Measurements from ENCODE around the gene MPPED1.

Gene MPPED1

DNA sequence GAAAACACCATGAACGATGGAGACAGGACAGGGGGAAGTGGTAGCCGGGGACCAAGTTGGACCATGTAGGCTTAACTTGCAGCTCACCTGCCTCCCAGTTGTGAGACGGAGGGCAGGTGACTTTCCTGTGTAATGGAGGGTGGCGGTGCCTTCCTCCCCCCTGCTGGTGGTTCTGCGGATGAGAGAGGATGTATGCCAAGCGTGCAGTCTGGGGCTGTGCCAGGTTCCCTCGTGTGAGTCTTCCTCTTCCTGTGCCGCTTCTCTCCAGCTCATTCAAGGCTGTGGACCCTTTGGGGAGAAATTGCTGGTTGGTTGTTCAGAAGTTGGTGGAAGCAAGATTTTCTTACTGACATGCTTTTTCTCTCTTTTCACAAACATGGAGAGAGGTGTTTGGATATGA lies 35.1 kb downstream of the MPPED1 start:
- Histone ChIP-seq H2BK15ac (ENCODE audit: low read depth, poor library complexity, severe bottlenecking) (no peak overlapping the region), H3K27me3 (ENCODE audit: control insufficient read depth in 1 of 2, insufficient read depth in 1 of 2, low read length in 2 of 2) (peaks cover 4 to 11% of the 10 kb centered on the region in 2 experiments), H3K14ac (ENCODE audit: low read length in 2 of 2) (no peak overlapping the region), H4K91ac (ENCODE audit: low read length) (no peak overlapping the region), H3K4me1 (ENCODE audit: control insufficient read depth, insufficient read depth, low read depth, low read length) (no peaks in the 10 kb centered on the region), H3K36me3 (ENCODE audit: control insufficient read depth in 1 of 2, insufficient read depth in 2 of 2, low read depth in 1 of 2, low read length in 2 of 2) (no peaks in the 10 kb centered on the region), H2AK5ac (ENCODE audit: low read length, severe bottlenecking) (no peak overlapping the region), H3K79me1 (replicated peaks; ENCODE audit: low read length, poor library complexity, severe bottlenecking) (no peaks in the 10 kb centered on the region), H3K23ac (ENCODE audit: low read length in 2 of 2) (no peak overlapping the region), H2AFZ (ENCODE audit: low read depth, low read length) (no peak overlapping the region), H2BK120ac (ENCODE audit: low read depth, low read length) (no peak overlapping the region), H3K9me3 (ENCODE audit: control insufficient read depth, low read length) (no peaks in the 10 kb centered on the region), H4K8ac (ENCODE audit: low read length) (no peak overlapping the region), H3K9ac (ENCODE audit: low read length) (no peak overlapping the region), H2BK5ac (ENCODE audit: low read depth, low read length, poor library complexity, severe bottlenecking) (no peak overlapping the region), H3K27ac (ENCODE audit: low read length, poor library complexity, severe bottlenecking) (no peak overlapping the region), H3K4me2 (ENCODE audit: low read length, poor library complexity, severe bottlenecking) (no peak overlapping the region), H3K4me3 (ENCODE audit: insufficient read depth in 1 of 2, low read depth in 1 of 2, low read length in 2 of 2) (no peak overlapping the region), H2BK12ac (ENCODE audit: low read length in 2 of 2) (no peak overlapping the region), H3K18ac (ENCODE audit: low read depth in 1 of 2, low read length in 2 of 2) (no peak overlapping the region), H3K4ac (ENCODE audit: low read depth in 1 of 2, low read length in 2 of 2) (no peak overlapping the region)
- 96% methylated on average over 8 of the region's 8 CpGs for WGBS
- no peak for DNase-seq

DNA sequence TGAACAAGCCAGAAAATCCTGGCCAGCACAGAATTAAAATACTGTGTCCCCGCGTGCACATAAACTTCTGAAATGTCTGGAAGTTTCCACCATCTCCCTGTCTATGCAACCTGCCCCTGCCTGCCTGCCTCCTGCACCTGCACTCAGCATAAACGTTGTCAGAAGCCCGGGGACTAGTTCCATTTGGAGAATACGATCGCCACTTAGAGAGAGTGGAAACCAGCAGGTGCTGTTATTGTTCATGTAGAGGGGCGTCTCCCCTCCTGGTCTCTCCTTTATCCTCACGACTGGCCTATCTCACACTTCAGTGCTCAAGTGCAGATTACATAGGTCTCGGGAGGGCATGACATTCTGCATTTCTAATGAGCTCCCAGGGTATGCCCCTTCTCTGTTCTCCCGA lies 35.6 kb downstream of the MPPED1 start:
- Histone ChIP-seq H2BK120ac (ENCODE audit: low read depth, low read length) (no peak overlapping the region), H4K91ac (ENCODE audit: low read length) (no peak overlapping the region), H3K23ac (ENCODE audit: low read length in 2 of 2) (no peak overlapping the region), H2AK5ac (ENCODE audit: low read length, severe bottlenecking) (no peak overlapping the region), H2AFZ (ENCODE audit: low read depth, low read length) (no peak overlapping the region), H3K27ac (ENCODE audit: low read length, poor library complexity, severe bottlenecking) (no peak overlapping the region), H3K4me1 (ENCODE audit: control insufficient read depth, insufficient read depth, low read depth, low read length) (no peaks in the 10 kb centered on the region), H2BK12ac (ENCODE audit: low read length in 2 of 2) (no peak overlapping the region), H3K4me3 (ENCODE audit: insufficient read depth in 1 of 2, low read depth in 1 of 2, low read length in 2 of 2) (no peak overlapping the region), H3K79me1 (replicated peaks; ENCODE audit: low read length, poor library complexity, severe bottlenecking) (no peaks in the 10 kb centered on the region), H3K14ac (ENCODE audit: low read length in 2 of 2) (no peak overlapping the region), H3K36me3 (ENCODE audit: control insufficient read depth in 1 of 2, insufficient read depth in 2 of 2, low read depth in 1 of 2, low read length in 2 of 2) (no peaks in the 10 kb centered on the region), H3K18ac (ENCODE audit: low read depth in 1 of 2, low read length in 2 of 2) (no peak overlapping the region), H2BK5ac (ENCODE audit: low read depth, low read length, poor library complexity, severe bottlenecking) (no peak overlapping the region), H3K4me2 (ENCODE audit: low read length, poor library complexity, severe bottlenecking) (no peak overlapping the region), H3K4ac (ENCODE audit: low read depth in 1 of 2, low read length in 2 of 2) (no peak overlapping the region), H4K8ac (ENCODE audit: low read length) (no peak overlapping the region), H2BK15ac (ENCODE audit: low read depth, poor library complexity, severe bottlenecking) (no peak overlapping the region), H3K9ac (ENCODE audit: low read length) (no peak overlapping the region), H3K27me3 (ENCODE audit: control insufficient read depth in 1 of 2, insufficient read depth in 1 of 2, low read length in 2 of 2) (peaks cover 3 to 8% of the 10 kb centered on the region in 2 experiments), H3K9me3 (ENCODE audit: control insufficient read depth, low read length) (no peaks in the 10 kb centered on the region)
- DNase-seq = no peak
- WGBS = 63% methylated on average over 6 of the region's 10 CpGs

DNA sequence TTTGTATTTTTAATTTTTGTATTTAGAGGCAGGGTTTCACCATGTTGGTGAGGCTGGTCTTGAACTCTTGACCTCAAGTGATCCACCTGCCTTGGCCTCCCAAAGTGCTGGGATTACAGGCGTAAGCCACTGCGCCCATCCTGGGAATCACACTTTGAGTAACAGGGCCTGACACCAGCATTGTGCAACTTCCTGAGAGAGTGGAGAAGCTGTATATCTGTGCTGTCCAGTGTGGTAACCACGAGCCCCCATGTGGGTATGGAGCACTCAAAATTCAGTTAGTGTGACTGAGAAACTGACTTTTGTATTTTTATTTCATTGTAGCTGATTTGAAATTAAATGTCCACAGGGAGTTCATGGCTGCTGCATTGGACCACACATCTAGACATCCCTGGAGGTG lies 36.2 kb downstream of the MPPED1 start:
- Histone ChIP-seq H3K18ac (ENCODE audit: low read depth in 1 of 2, low read length in 2 of 2) (no peak overlapping the region), H3K23ac (ENCODE audit: low read length in 2 of 2) (no peak overlapping the region), H3K4ac (ENCODE audit: low read depth in 1 of 2, low read length in 2 of 2) (no peak overlapping the region), H2BK12ac (ENCODE audit: low read length in 2 of 2) (no peak overlapping the region), H2AFZ (ENCODE audit: low read depth, low read length) (no peak overlapping the region), H3K4me2 (ENCODE audit: low read length, poor library complexity, severe bottlenecking) (no peak overlapping the region), H3K14ac (ENCODE audit: low read length in 2 of 2) (no peak overlapping the region), H3K4me1 (ENCODE audit: control insufficient read depth, insufficient read depth, low read depth, low read length) (no peaks in the 10 kb centered on the region), H3K4me3 (ENCODE audit: insufficient read depth in 1 of 2, low read depth in 1 of 2, low read length in 2 of 2) (no peak overlapping the region), H2AK5ac (ENCODE audit: low read length, severe bottlenecking) (no peak overlapping the region), H3K27me3 (ENCODE audit: control insufficient read depth in 1 of 2, insufficient read depth in 1 of 2, low read length in 2 of 2) (peaks cover 2 to 3% of the 10 kb centered on the region in 2 experiments), H3K79me1 (replicated peaks; ENCODE audit: low read length, poor library complexity, severe bottlenecking) (no peaks in the 10 kb centered on the region), H2BK5ac (ENCODE audit: low read depth, low read length, poor library complexity, severe bottlenecking) (no peak overlapping the region), H2BK120ac (ENCODE audit: low read depth, low read length) (no peak overlapping the region), H3K36me3 (ENCODE audit: control insufficient read depth in 1 of 2, insufficient read depth in 2 of 2, low read depth in 1 of 2, low read length in 2 of 2) (no peaks in the 10 kb centered on the region), H3K27ac (ENCODE audit: low read length, poor library complexity, severe bottlenecking) (no peak overlapping the region), H4K8ac (ENCODE audit: low read length) (no peak overlapping the region), H3K9ac (ENCODE audit: low read length) (no peak overlapping the region), H2BK15ac (ENCODE audit: low read depth, poor library complexity, severe bottlenecking) (no peak overlapping the region), H3K9me3 (ENCODE audit: control insufficient read depth, low read length) (no peaks in the 10 kb centered on the region), H4K91ac (ENCODE audit: low read length) (no peak overlapping the region)
- WGBS = 74% methylated on average over 3 of the region's 3 CpGs
- DNase-seq = no peak

DNA sequence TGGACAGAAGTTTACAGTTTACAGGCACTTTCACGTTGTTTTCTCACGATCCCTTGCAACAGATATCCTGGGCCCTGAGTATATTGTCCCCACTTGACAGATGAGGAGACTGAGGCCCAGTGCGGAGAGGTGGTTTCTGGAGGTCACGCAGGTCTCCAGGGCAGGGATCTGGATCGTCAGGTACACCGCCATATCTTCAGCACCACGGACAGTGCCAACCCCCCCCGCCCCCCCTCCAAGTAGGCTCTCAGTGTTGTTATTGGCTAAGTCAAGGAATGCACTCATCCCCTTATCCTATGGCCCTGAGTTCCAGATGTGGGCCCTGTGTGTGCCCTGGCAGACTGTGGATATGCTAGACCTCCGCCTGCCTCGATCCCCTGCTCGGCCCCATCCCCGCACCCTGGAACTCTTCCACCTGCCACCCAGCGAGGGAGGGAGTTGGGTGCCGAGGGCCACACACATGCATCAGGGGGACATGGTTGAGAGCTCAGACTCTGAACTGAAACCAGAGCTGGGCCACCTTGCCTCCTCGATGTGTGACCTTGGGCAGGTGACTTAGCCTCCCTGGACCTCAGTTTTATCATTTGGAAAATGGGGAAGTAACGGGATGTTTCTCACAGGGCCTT lies 37.5 kb downstream of the MPPED1 start:
- H3K27me3 ChIP-seq (ENCODE audit: control insufficient read depth in 1 of 2, insufficient read depth in 1 of 2, low read length in 2 of 2) = no peaks in the 10 kb centered on the region
- H3K14ac ChIP-seq (ENCODE audit: low read length in 2 of 2) = no peak overlapping the region
- H3K4me3 ChIP-seq (ENCODE audit: insufficient read depth in 1 of 2, low read depth in 1 of 2, low read length in 2 of 2) = no peak overlapping the region
- H3K9ac ChIP-seq (ENCODE audit: low read length) = no peak overlapping the region
- H2AFZ ChIP-seq (ENCODE audit: low read depth, low read length) = no peak overlapping the region
- H2BK120ac ChIP-seq (ENCODE audit: low read depth, low read length) = no peak overlapping the region
- H3K4me2 ChIP-seq (ENCODE audit: low read length, poor library complexity, severe bottlenecking) = no peak overlapping the region
- H3K79me1 ChIP-seq (replicated peaks; ENCODE audit: low read length, poor library complexity, severe bottlenecking) = no peaks in the 10 kb centered on the region
- H2BK5ac ChIP-seq (ENCODE audit: low read depth, low read length, poor library complexity, severe bottlenecking) = no peak overlapping the region
- no peak overlapping the region for H3K4ac ChIP-seq (ENCODE audit: low read depth in 1 of 2, low read length in 2 of 2)
- no peak overlapping the region for H4K8ac ChIP-seq (ENCODE audit: low read length)
- 84% methylated on average over 12 of the region's 16 CpGs for WGBS
- no peak overlapping the region for H2AK5ac ChIP-seq (ENCODE audit: low read length, severe bottlenecking)
- H3K36me3 ChIP-seq (ENCODE audit: control insufficient read depth in 1 of 2, insufficient read depth in 2 of 2, low read depth in 1 of 2, low read length in 2 of 2) = no peaks in the 10 kb centered on the region
- no peaks in the 10 kb centered on the region for H3K4me1 ChIP-seq (ENCODE audit: control insufficient read depth, insufficient read depth, low read depth, low read length)
- no peak overlapping the region for H3K18ac ChIP-seq (ENCODE audit: low read depth in 1 of 2, low read length in 2 of 2)
- H2BK15ac ChIP-seq (ENCODE audit: low read depth, poor library complexity, severe bottlenecking) = no peak overlapping the region
- no peak for DNase-seq
- H2BK12ac ChIP-seq (ENCODE audit: low read length in 2 of 2) = no peak overlapping the region
- no peak overlapping the region for H4K91ac ChIP-seq (ENCODE audit: low read length)
- H3K27ac ChIP-seq (ENCODE audit: low read length, poor library complexity, severe bottlenecking) = no peak overlapping the region
- no peaks in the 10 kb centered on the region for H3K9me3 ChIP-seq (ENCODE audit: control insufficient read depth, low read length)
- H3K23ac ChIP-seq (ENCODE audit: low read length in 2 of 2) = no peak overlapping the region
